HCT116 (cell line): ENCODE results near the gene SH2B3. TPM values are rescaled to one million over a fixed set of nuclear protein-coding genes. Genes with fewer than 3 reads are reported as not detected.

Experiments used
- ATAC-seq: fragments of 200-7000 bp; cut with Tn5 transposase; 2 replicates; pipeline ENCODE4 v1.9.1; 2020; ENCODE audit warnings: mild to moderate bottlenecking, moderate library complexity
- BruUV-seq: library from RNA; stranded (reverse); fragments of 400-500 nt; replicated peaks from 2 replicates; lab custom pipeline; 2021; lab: Mats Ljungman, UMichigan
- CTCF ChIA-PET: fragments of 300-600 bp; sonication (Branson Sonifier 250); formaldehyde crosslinking; loops from one replicate; lab custom pipeline; 2021; ENCODE audit warnings: antibody characterized with exemption; lab: Charles Lee
- POLR2A ChIA-PET: fragments of 300-600, 350-600 bp; sonication (Branson Sonifier 250); formaldehyde crosslinking; loops from one replicate; lab custom pipeline; 2021; ENCODE audit warnings: antibody characterized with exemption; lab: Charles Lee
- RAD21 ChIA-PET, 2 experiments: fragments of 300-600 bp; sonication (Branson Sonifier 250); formaldehyde crosslinking; loops; one replicate each; lab custom pipeline; 2023; ENCODE audit warnings: low total read pairs in 2 of 2; ENCODE audit not compliant: uncharacterized antibody in 2 of 2, unreplicated experiment in 2 of 2, low non-redundant PET in 1 of 2; lab: Charles Lee
- DNase-seq: peaks from one replicate; pipeline ENCODE4 v3.0.0-alpha.2; 2010; ENCODE audit warnings: low read depth, low spot score
- H2AFZ ChIP-seq: fragments of 200-600 bp; shearing (Covaris generic), sonication (generic); 2 replicates; pipeline ENCODE4 v1.6.1; 2017; ENCODE audit warnings: low read depth, mixed run types, mixed read lengths, antibody characterized with exemption, low read length; ENCODE audit not compliant: poor library complexity, severe bottlenecking
- H3K27ac ChIP-seq: 2 replicates; pipeline ENCODE4 v1.5.1; 2012; ENCODE audit warnings: low read depth, low read length
- H3K27me3 ChIP-seq: fragments of 200-600 bp; sonication (generic); 2 replicates; pipeline ENCODE4 v1.6.1; 2016; ENCODE audit warnings: mixed run types, low read length, mixed read lengths; ENCODE audit not compliant: insufficient read depth
- H3K36me3 ChIP-seq, 2 experiments: fragments of 200-500 bp in 1 of 2; fragments of 200-600 bp in 1 of 2; sonication (Bioruptor generic) in 1 of 2; sonication (generic) in 1 of 2; 2 replicates each; pipeline versions ENCODE4 v1.5.1 to v1.6.1; 2014 to 2016; ENCODE audit warnings: low read length in 2 of 2, inconsistent platforms in 1 of 2, mixed read lengths in 1 of 2, mixed run types in 1 of 2; ENCODE audit not compliant: insufficient read depth in 2 of 2, control insufficient read depth in 1 of 2
- H3K4me1 ChIP-seq, 2 experiments: fragments of 200-600 bp in 1 of 2; sonication (generic) in 1 of 2; 2 replicates each; pipeline versions ENCODE4 v1.5.1 to v1.6.1; 2012 to 2017; ENCODE audit warnings: low read length in 2 of 2, inconsistent platforms in 1 of 2, mild to moderate bottlenecking in 1 of 2, mixed read lengths in 1 of 2, mixed run types in 1 of 2, moderate library complexity in 1 of 2; ENCODE audit not compliant: insufficient read depth in 2 of 2, control insufficient read depth in 1 of 2
- H3K4me2 ChIP-seq: fragments of 200-600 bp; sonication (generic); 2 replicates; pipeline ENCODE4 v1.6.1; 2017; ENCODE audit warnings: mixed run types, low read length, mixed read lengths
- H3K4me3 ChIP-seq, 2 experiments: fragments of 200-600 bp in 1 of 2; sonication (generic) in 1 of 2; replicated peaks in 1 of 2; 2 replicates each; pipeline ENCODE4 v1.5.1; 2011 to 2016; ENCODE audit warnings: low read length in 2 of 2, control low read depth in 1 of 2, low read depth in 1 of 2, mild to moderate bottlenecking in 1 of 2, mixed read lengths in 1 of 2, mixed run types in 1 of 2
- H3K79me2 ChIP-seq: fragments of 200-600 bp; sonication (generic); 2 replicates; pipeline ENCODE4 v1.6.1; 2017; ENCODE audit warnings: mild to moderate bottlenecking, mixed run types, low read length, moderate library complexity, mixed read lengths; ENCODE audit not compliant: insufficient read depth
- H3K9ac ChIP-seq: fragments of 200-600 bp; sonication (generic); 2 replicates; pipeline ENCODE4 v1.6.1; 2016; ENCODE audit warnings: low read length, mixed read lengths
- H3K9me2 ChIP-seq: fragments of 200-600 bp; sonication (generic), shearing (Covaris generic); 2 replicates; pipeline ENCODE4 v1.6.1; 2017; ENCODE audit warnings: mixed run types, mild to moderate bottlenecking, moderate library complexity; ENCODE audit not compliant: insufficient read depth
- H3K9me3 ChIP-seq, 2 experiments: fragments of 200-500 bp in 1 of 2; fragments of 200-600 bp in 1 of 2; sonication (Bioruptor generic) in 1 of 2; sonication (generic) in 1 of 2; 2 replicates each; pipeline ENCODE4 v1.6.1; 2014 to 2017; ENCODE audit warnings: low read length in 2 of 2, mixed read lengths in 2 of 2, inconsistent platforms in 1 of 2, low read depth in 1 of 2, mild to moderate bottlenecking in 1 of 2, mixed run types in 1 of 2, moderate library complexity in 1 of 2; ENCODE audit not compliant: control insufficient read depth in 1 of 2, insufficient read depth in 1 of 2
- H4K20me1 ChIP-seq: fragments of 200-600 bp; sonication (generic), shearing (Covaris generic); 2 replicates; pipeline ENCODE4 v1.6.1; 2017; ENCODE audit warnings: mixed run types, mild to moderate bottlenecking, moderate library complexity; ENCODE audit not compliant: insufficient read depth
- ATF3 ChIP-seq: IDR thresholded peaks from 2 replicates; pipeline ENCODE4 v1.6.1; 2012
- CEBPB ChIP-seq: IDR thresholded peaks from 2 replicates; pipeline ENCODE4 v1.6.1; 2012; ENCODE audit warnings: low read depth
- CTCF ChIP-seq, 3 experiments: fragments of 200-600 bp in 1 of 3; sonication (generic) in 1 of 3; IDR thresholded peaks in 2 of 3; conservative IDR thresholded peaks in 1 of 3; 2 replicates each; pipeline ENCODE4 v1.5.1; 2012 to 2017; ENCODE audit warnings: low read depth in 2 of 3, low read length in 2 of 3, antibody characterized with exemption in 1 of 3, borderline replicate concordance in 1 of 3, control low read depth in 1 of 3, mild to moderate bottlenecking in 1 of 3, mixed read lengths in 1 of 3, mixed run types in 1 of 3, moderate library complexity in 1 of 3; ENCODE audit not compliant: insufficient read depth in 1 of 3
- EGR1 ChIP-seq: IDR thresholded peaks from 2 replicates; pipeline ENCODE4 v1.6.1; 2012; ENCODE audit warnings: low read depth
- ELF1 ChIP-seq: IDR thresholded peaks from 2 replicates; pipeline ENCODE4 v1.6.1; 2012; ENCODE audit warnings: low read depth, borderline replicate concordance
- EZH2 ChIP-seq: fragments of 200-600 bp; sonication (generic); IDR thresholded peaks from 2 replicates; pipeline ENCODE4 v1.6.1; 2017; ENCODE audit warnings: antibody characterized with exemption, mixed run types
- EZH2phosphoT487 ChIP-seq: fragments of 200-600 bp; IDR thresholded peaks from 2 replicates; pipeline ENCODE4 v1.6.1; 2018; ENCODE audit warnings: antibody characterized with exemption, borderline replicate concordance
- JUND ChIP-seq: IDR thresholded peaks from 2 replicates; pipeline ENCODE4 v1.6.1; 2012
- POLR2A ChIP-seq: IDR thresholded peaks from 2 replicates; pipeline ENCODE4 v1.7.0; 2011; ENCODE audit warnings: borderline replicate concordance; ENCODE audit not compliant: insufficient read depth, insufficient read length; ENCODE audit errors: extremely low read depth
- POLR2AphosphoS5 ChIP-seq: IDR thresholded peaks from 2 replicates; pipeline ENCODE4 v1.6.1; 2011; ENCODE audit warnings: mild to moderate bottlenecking, low read depth, low read length, moderate library complexity
- RAD21 ChIP-seq: IDR thresholded peaks from 2 replicates; pipeline ENCODE4 v1.6.1; 2012; ENCODE audit warnings: low read depth, mild to moderate bottlenecking
- REST ChIP-seq: IDR thresholded peaks from 2 replicates; pipeline ENCODE4 v1.6.1; 2012; ENCODE audit warnings: low read depth
- SIN3A ChIP-seq: IDR thresholded peaks from 2 replicates; pipeline ENCODE4 v1.6.1; 2012; ENCODE audit warnings: low read depth
- SP1 ChIP-seq: IDR thresholded peaks from 2 replicates; pipeline ENCODE4 v1.6.1; 2012; ENCODE audit warnings: low read depth
- SRF ChIP-seq: IDR thresholded peaks from 2 replicates; pipeline ENCODE4 v1.6.1; 2012; ENCODE audit warnings: low read depth
- TCF7L2 ChIP-seq: IDR thresholded peaks from 2 replicates; pipeline ENCODE4 v1.7.0; 2011; ENCODE audit warnings: borderline replicate concordance, inconsistent platforms; ENCODE audit not compliant: insufficient read depth, insufficient read length; ENCODE audit errors: extremely low read depth
- YY1 ChIP-seq: IDR thresholded peaks from 2 replicates; pipeline ENCODE4 v1.6.1; 2011; ENCODE audit warnings: low read length, low read depth, moderate library complexity, mild to moderate bottlenecking; ENCODE audit not compliant: insufficient replicate concordance; ENCODE audit errors: extremely low read depth
- ZBTB33 ChIP-seq: IDR thresholded peaks from 2 replicates; pipeline ENCODE4 v1.6.1; 2011; ENCODE audit warnings: mild to moderate bottlenecking, low read length, moderate library complexity; ENCODE audit not compliant: insufficient replicate concordance; ENCODE audit errors: extremely low read depth
- ZFX ChIP-seq: fragments of 450-650 bp; IDR thresholded peaks from 2 replicates; pipeline ENCODE4 v1.6.1; 2017
- intact Hi-C: fragments of 100-400 bp; cut with micrococcal nuclease; formaldehyde crosslinking; loops from 2 replicates; pipeline ENCODE4 v1.10.0; 2022
- total RNA-seq: library from RNA; stranded (reverse); gene quantifications from one replicate; pipeline ENCODE4 v1.2.1, GENCODE V29; 2021; ENCODE audit not compliant: unreplicated experiment

The SH2B3 gene
- total RNA-seq, 1 experiment from 2014 or later, result 17.3 TPM

- no peaks in the 10 kb centered on the region for H3K9me3 ChIP-seq
- H3K4me1 ChIP-seq, result peaks cover 0 to 23% of the 10 kb centered on the region in 2 experiments; a peak in 1 of 4 replicates
- peaks cover 2 to 6% of the 10 kb centered on the region in 2 experiments; a peak in 2 of 4 replicates for H3K36me3 ChIP-seq
- no peak overlapping the region for H3K4me3 ChIP-seq
- no peak overlapping the region for H3K4me2 ChIP-seq
- no peaks in the 10 kb centered on the region for H3K27me3 ChIP-seq
- POLR2A ChIA-PET, result no interaction called here
- no peak overlapping the region for H3K27ac ChIP-seq
- CTCF ChIA-PET, result interaction anchor here (1.1 to 2.8 kb wide), 2 partner anchors 12 to 42 kb away, joined by 4 to 10 read pairs; no protein-coding TSS in a partner anchor
- ATAC-seq (no peak), DNase-seq (no peak)
- no peak for TF ChIP-seq RAD21
- no peak for TF ChIP-seq ATF3
- TF ChIP-seq TCF7L2, result no peak
- TF ChIP-seq EZH2phosphoT487, result no peak
- no peak for TF ChIP-seq REST
- no peak for TF ChIP-seq POLR2AphosphoS5
- no peak for TF ChIP-seq POLR2A
- no peak for TF ChIP-seq SIN3A
- no peak for TF ChIP-seq EZH2
- TF ChIP-seq SRF, result no peak
- TF ChIP-seq EGR1, result no peak
- no peak for TF ChIP-seq JUND
- TF ChIP-seq SP1, result no peak
- no peak for TF ChIP-seq ZFX
- no peak for TF ChIP-seq ELF1
- no peak for TF ChIP-seq YY1
- TF ChIP-seq ZBTB33, result no peak
- TF ChIP-seq CEBPB, result no peak
- TF ChIP-seq CTCF (IDR thresholded peaks at IDR 0.05 in 2 of 3, conservative IDR thresholded peaks at IDR 0.05 in 1 of 3; ENCODE audit: borderline replicate concordance in 1 of 3, insufficient read depth in 1 of 3, low read depth in 2 of 3, low read length in 2 of 3), result no peak
- RAD21 ChIA-PET, result no interaction called here
- H2AFZ ChIP-seq, result no peak overlapping the region
- H3K79me2 ChIP-seq, result no peaks in the 10 kb centered on the region; the same call in 1 of the 2 replicates
- no peaks in the 10 kb centered on the region for H3K9me2 ChIP-seq
- H4K20me1 ChIP-seq, result no peaks in the 10 kb centered on the region
- intact Hi-C loops, result no loop called here
- H3K9ac ChIP-seq, result no peak overlapping the region
- BruUV-seq, result no TSS peak
Measured at GRCh38 chr12:111439657-111440151, 34.0 kb downstream of the SH2B3 start.
